Upper lobe of left lung (tissue), 6 donors: ENCODE results near the gene IL6ST. TPM values are rescaled to one million over a fixed set of nuclear protein-coding genes. Genes with fewer than 3 reads are reported as not detected.

Experiments
- ATAC-seq, 2 donors: fragments of 200-7000 bp; cut with Tn5 transposase; one replicate each; pipeline ENCODE4 v1.9.1; 2022; ENCODE audit warnings: mild to moderate bottlenecking in 2 of 2, moderate library complexity in 2 of 2; ENCODE audit not compliant: low FRiP score in 2 of 2
- DNase-seq, 2 donors: peaks; one replicate each; pipeline ENCODE4 v3.0.0-alpha.2; 2019 to 2020
- H3K27ac ChIP-seq, 4 donors: fragments of 200-600 bp; sonication (generic); one replicate each; pipeline ENCODE4 v1.5.1; 2016 to 2019
- H3K27me3 ChIP-seq, 4 donors: fragments of 200-600 bp; sonication (generic); one replicate each; pipeline ENCODE4 v1.5.1; 2017 to 2019
- H3K36me3 ChIP-seq, 4 donors: fragments of 200-600 bp; sonication (generic); one replicate each; pipeline ENCODE4 v1.5.1; 2016 to 2019
- H3K4me1 ChIP-seq, 4 donors: fragments of 200-600 bp; sonication (generic); one replicate each; pipeline ENCODE4 v1.5.1; 2018 to 2019
- H3K4me3 ChIP-seq, 4 donors: fragments of 200-600 bp; sonication (generic); one replicate each; pipeline ENCODE4 v1.5.1; 2017 to 2019; ENCODE audit warnings: mild to moderate bottlenecking in 2 of 4, moderate library complexity in 1 of 4
- H3K9me3 ChIP-seq, 4 donors: fragments of 200-600 bp; sonication (generic); one replicate each; pipeline ENCODE4 v1.5.1; 2018 to 2019
- CTCF ChIP-seq, 6 experiments: fragments of 450-650 bp in 4 of 6; fragments of 200-600 bp in 2 of 6; sonication (generic) in 2 of 6; IDR thresholded peaks; one replicate each; pipeline ENCODE4 v1.5.1; 2016 to 2019; ENCODE audit warnings: antibody characterized with exemption in 6 of 6
- EP300 ChIP-seq, 4 donors: sonication (generic); formaldehyde crosslinking; IDR thresholded peaks; one replicate each; pipeline ENCODE4 v1.5.1; 2017; ENCODE audit warnings: antibody characterized with exemption in 4 of 4, control low read depth in 2 of 4
- POLR2A ChIP-seq, 4 donors: fragments of 450-650 bp; IDR thresholded peaks; one replicate each; pipeline ENCODE4 v1.5.1; 2016 to 2017; ENCODE audit warnings: antibody characterized with exemption in 4 of 4, mild to moderate bottlenecking in 2 of 4
- POLR2AphosphoS5 ChIP-seq, 2 donors: sonication (generic); formaldehyde crosslinking; IDR thresholded peaks; one replicate each; pipeline ENCODE4 v1.5.1; 2017; ENCODE audit warnings: antibody characterized with exemption in 2 of 2
- WGBS, 2 donors: methylation state at CpG; one replicate each; pipeline ENCODE4 v1.1.5; 2017 to 2018; 5-methylcytosine and 5-hydroxymethylcytosine counted together
- total RNA-seq, 6 donors: library from RNA; depleted of rRNA in 4 of 6; stranded (reverse); fragments of >200 nt in 4 of 6; gene quantifications; one replicate each; pipeline versions ENCODE4 v1.1.0 to v1.2.1, GENCODE V29; 2016 to 2021
- donor health status: DM: no; HTN: no; CAD: no; lungs with moderate emphysema.
- donor health status: DM: no; HTN: yes; CAD: no; lungs with severe emphysema.

Gene IL6ST
- total RNA-seq, 6 donors from 2014 or later, result 177 to 383 (median 300) TPM

DNA sequence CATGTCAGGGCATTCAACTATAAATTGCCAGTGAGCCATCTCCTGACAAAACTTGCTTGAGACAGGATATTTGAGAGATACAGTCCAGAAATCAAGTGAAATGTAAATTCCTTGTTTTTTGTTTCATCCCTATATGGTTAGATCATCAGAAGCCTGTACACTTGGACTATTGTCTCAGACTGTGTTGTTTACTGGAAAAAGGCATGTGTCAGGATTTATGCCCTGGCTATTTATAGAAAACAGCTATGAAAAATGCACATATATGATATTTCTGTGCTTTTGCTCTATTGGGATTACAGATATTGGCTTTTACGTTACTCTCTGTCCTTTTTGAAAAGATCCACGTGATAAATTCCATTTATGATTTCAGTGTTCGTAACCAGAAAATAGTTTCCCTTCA, 99.4 kb downstream of the IL6ST start:
- TF ChIP-seq CTCF (IDR thresholded peaks at IDR 0.05) (no peak), POLR2AphosphoS5 (IDR thresholded peaks at IDR 0.05) (no peak)
- DNase-seq (no peak), ATAC-seq (no peak)
- Histone ChIP-seq H3K4me1 (peaks cover 0 to 8% (median 0%) of the 10 kb centered on the region in 4 donors), H3K4me3 (no peak overlapping the region), H3K27ac (no peak overlapping the region), H3K9me3 (no peaks in the 10 kb centered on the region), H3K36me3 (no peaks in the 10 kb centered on the region), H3K27me3 (no peaks in the 10 kb centered on the region)
- 95 to 100% methylated on average over 3 of the region's 3 CpGs for WGBS, 2 donors

DNA sequence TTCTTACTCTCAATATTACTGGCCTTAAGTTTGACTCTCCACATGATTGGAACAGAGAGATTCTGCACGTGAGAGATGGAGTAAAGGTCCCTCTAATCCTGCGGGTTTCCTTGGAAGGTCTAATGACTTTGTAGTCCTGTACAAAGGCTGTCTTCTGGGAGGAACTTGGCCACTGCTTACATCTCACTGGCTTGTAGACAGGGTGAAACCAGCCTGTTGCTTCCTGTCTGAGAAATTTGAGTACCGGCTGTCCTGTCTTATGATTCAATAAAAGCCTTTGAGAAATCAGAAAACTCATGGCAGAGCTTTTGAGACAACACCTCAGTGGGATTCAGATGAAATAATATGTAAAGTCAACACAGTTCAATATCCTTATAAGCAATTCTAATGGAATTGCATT, 100.6 kb downstream of the IL6ST start:
- DNase-seq (no peak), ATAC-seq (no peak)
- Histone ChIP-seq H3K27me3 (no peaks in the 10 kb centered on the region), H3K4me3 (no peak overlapping the region), H3K4me1 (peaks cover 0 to 8% (median 0%) of the 10 kb centered on the region in 4 donors), H3K9me3 (no peaks in the 10 kb centered on the region), H3K36me3 (no peaks in the 10 kb centered on the region), H3K27ac (no peak overlapping the region)
- WGBS, 2 donors, result 49 to 65% methylated on average over 3 of the region's 3 CpGs
- TF ChIP-seq EP300 (IDR thresholded peaks at IDR 0.05) (no peak), CTCF (IDR thresholded peaks at IDR 0.05) (no peak), POLR2A (IDR thresholded peaks at IDR 0.05) (no peak), POLR2AphosphoS5 (IDR thresholded peaks at IDR 0.05) (no peak)

DNA sequence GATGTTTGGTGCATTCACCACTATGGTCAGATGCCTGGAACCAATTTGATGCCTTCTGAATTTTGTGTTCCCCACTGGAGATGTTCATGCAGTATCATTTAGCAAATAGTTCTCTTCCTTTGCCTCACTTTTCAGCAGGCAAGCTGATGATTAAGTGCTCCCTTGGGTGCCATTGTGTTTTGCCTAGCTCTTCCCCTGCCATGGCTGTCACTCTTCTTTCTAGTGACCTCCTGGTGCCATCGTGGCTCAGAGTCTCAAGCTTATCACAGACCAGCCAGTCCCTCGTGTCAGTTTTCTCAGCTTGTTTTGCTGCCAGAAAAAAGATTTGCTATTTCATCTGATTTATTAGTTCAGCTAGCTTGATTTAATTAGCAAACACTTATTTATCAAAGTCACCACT, 102.3 kb downstream of the IL6ST start:
- no peak for ATAC-seq
- TF ChIP-seq EP300 (IDR thresholded peaks at IDR 0.05) (no peak), CTCF (IDR thresholded peaks at IDR 0.05) (no peak), POLR2AphosphoS5 (IDR thresholded peaks at IDR 0.05) (no peak)
- peaks cover 0 to 4% (median 0%) of the 10 kb centered on the region in 4 donors for H3K4me1 ChIP-seq
- H3K36me3 ChIP-seq, result no peaks in the 10 kb centered on the region
- no peak overlapping the region for H3K4me3 ChIP-seq
- H3K27ac ChIP-seq, result no peak overlapping the region
- 69 to 74% methylated on average over 2 of the region's 2 CpGs for WGBS, 2 donors
- H3K27me3 ChIP-seq, result no peaks in the 10 kb centered on the region
- H3K9me3 ChIP-seq, result no peaks in the 10 kb centered on the region
- DNase-seq, result no peak

DNA sequence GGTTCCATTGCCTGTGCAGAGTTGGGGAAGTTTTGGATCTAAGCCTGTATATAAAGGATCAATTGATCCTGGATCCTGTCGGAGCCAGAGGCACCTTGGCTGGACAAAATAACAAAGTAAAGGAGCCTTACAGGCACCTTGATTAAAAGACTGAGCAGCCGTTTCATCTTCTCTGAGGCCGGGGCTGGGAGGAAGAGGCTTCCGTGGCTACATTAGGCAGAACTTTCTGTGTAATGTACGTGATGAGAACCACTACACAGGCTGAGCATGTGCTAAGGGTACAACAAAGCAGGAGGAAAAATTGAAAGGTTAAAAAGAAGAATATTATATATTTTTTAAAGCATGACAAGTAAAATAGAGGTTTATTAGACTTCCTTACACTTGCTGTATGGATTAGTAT, 106.6 kb downstream of the IL6ST start:
- no peaks in the 10 kb centered on the region for H3K27me3 ChIP-seq
- no peak for DNase-seq
- H3K27ac ChIP-seq, result no peak overlapping the region
- H3K4me3 ChIP-seq, result no peak overlapping the region
- H3K4me1 ChIP-seq, result no peaks in the 10 kb centered on the region
- 85 to 91% methylated on average over 5 of the region's 5 CpGs for WGBS, 2 donors
- ATAC-seq, result no peak
- no peak for TF ChIP-seq POLR2AphosphoS5 (IDR thresholded peaks at IDR 0.05)
- TF ChIP-seq POLR2A (IDR thresholded peaks at IDR 0.05), result no peak
- no peak for TF ChIP-seq EP300 (IDR thresholded peaks at IDR 0.05)
- TF ChIP-seq CTCF (IDR thresholded peaks at IDR 0.05), result no peak
- no peaks in the 10 kb centered on the region for H3K9me3 ChIP-seq
- no peaks in the 10 kb centered on the region for H3K36me3 ChIP-seq

GRCh38 chr5:55885359-55885758, 109.4 kb downstream of the IL6ST start:
- DNase-seq, result no peak
- 89 to 93% methylated on average over 9 of the region's 9 CpGs for WGBS, 2 donors
- Histone ChIP-seq H3K9me3 (no peaks in the 10 kb centered on the region), H3K27me3 (no peaks in the 10 kb centered on the region), H3K4me3 (no peak overlapping the region), H3K36me3 (no peaks in the 10 kb centered on the region), H3K4me1 (no peaks in the 10 kb centered on the region), H3K27ac (no peak overlapping the region)
- ATAC-seq, result no peak
- TF ChIP-seq EP300 (IDR thresholded peaks at IDR 0.05), result no peak
- no peak for TF ChIP-seq CTCF (IDR thresholded peaks at IDR 0.05)
- TF ChIP-seq POLR2AphosphoS5 (IDR thresholded peaks at IDR 0.05), result no peak
- TF ChIP-seq POLR2A (IDR thresholded peaks at IDR 0.05), result no peak
